NCI-H82 treated with DMSO at 0.1 percent for 48 hours (cell line): ENCODE measurements around the gene PAX7.

Experiments
- DNase-seq: peaks from one replicate; lab custom pipeline; 2025; ENCODE audit not compliant: unreplicated experiment; lab: John Stamatoyannopoulos, UW

Gene PAX7

DNA sequence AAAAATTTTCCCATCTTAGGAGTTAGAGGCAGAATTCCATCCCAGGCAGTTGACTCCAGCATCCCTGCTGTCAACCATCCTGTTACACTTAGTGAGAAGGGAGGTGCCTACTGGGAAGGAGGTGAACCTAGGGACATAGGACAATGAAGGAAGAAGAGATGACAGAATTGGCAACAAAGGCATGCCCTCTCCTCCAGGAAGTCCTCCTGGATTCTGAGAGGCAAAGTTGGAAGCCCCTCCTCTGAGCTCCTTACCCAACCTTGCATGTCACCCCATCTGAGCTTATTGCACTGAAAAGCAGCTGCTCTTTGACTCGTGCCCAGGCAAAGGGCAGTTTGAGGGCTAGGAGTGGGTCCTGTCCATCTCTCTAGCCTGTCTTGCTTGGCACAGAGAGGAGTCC, 66.9 kb downstream of the PAX7 start:
- no peak for DNase-seq

DNA sequence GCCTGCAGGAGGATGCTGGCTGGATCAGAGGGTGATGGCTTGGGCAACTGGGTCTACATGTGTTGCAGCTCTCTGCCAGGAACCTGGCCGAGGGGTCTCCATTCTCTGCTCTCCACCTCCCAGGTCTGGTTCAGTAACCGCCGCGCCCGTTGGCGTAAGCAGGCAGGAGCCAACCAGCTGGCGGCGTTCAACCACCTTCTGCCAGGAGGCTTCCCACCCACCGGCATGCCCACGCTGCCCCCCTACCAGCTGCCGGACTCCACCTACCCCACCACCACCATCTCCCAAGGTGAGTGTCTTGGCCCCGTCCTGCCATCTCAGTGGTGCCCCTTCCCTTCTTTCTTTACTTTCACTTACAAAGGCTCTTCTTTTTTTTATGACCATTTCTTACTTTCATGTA, 69.9 kb downstream of the PAX7 start:
- DNase-seq = no peak

DNA sequence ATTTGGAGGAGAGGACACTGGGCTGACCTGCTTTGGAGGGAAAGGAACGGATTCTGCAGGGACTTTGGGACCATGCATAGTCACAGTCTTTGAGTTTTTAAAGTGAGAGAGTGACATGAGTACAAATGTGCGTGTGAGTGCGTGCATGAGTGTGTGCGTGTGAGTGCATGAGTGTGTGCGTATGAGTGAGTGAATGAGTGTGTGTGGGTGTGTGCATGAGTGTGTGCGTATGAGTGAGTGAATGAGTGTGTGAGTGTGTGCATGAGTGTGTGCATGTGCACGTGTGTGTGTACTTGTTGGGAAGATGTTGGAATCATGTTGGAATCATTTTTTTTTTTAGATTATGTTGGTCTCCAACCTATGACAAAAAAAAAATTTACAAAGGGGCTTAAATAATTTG, 70.5 kb downstream of the PAX7 start:
- no peak for DNase-seq

DNA sequence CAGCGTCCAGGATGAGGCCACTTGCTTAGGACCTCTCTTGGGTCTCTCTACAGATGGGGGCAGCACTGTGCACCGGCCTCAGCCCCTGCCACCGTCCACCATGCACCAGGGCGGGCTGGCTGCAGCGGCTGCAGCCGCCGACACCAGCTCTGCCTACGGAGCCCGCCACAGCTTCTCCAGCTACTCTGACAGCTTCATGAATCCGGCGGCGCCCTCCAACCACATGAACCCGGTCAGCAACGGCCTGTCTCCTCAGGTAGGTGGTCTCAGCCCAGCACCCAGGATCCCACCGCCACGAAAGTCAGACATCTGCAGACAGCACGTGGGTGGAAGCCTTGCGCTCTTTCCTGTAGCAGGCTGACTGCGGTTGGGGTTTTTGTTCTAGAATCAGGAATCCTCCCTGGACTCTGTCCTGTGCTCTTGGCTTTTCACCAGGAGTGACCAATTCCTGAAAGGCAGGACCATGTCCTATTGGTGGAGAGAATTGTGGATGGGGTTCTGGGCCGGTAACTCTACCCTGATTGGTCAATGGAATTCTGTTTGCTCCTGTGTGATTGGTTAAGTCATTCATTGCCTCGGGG, 72.5 kb downstream of the PAX7 start:
- DNase-seq = no peak

DNA sequence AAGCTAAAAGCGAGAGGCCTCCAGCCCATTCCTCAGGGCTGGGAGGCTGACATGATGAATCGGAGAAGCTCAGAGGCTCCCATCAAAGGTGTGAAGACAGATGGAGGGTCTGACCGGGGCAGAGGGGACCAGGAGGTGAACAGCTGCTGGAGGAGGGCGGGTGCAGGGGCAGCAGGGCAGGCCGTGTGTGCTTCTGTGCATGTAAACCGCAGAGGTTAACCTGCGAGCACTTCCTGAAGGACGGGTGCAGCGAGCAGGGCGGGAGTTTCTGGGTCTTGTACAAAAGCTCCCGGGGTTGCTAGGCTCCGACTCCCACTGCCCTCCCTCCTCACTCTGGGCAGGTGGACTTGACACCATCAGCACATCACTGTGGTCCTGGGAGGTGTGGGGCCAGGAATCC, 75.2 kb downstream of the PAX7 start:
- peak; percentile 73 for DNase-seq

DNA sequence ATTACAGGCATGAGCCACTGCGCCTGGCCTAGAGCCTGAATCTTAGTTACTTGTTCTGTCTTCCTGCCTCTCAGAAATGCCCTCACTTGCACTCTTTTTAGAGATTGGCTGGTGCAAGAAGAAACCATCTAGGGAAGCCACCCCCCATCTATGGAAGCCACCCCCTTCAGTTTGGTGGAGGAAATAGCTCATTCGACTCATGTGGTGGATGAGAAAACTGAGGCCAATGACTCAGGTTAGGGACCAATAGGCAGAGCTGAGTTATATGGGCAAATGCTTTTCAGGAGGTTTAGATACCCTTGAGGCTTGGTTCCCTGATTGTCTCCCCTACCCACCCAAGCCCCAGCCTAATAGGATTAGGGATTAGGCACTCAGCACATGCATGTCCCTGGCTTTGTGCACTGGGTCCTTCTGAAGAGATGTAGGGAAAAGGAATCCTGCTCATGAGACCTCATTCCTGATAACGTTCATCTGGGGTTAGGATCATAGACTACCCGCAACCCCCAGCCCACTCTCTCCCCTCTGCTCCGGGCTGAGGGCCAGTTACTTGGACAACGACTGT, 77.1 kb downstream of the PAX7 start:
- peak; percentile 97 for DNase-seq

DNA sequence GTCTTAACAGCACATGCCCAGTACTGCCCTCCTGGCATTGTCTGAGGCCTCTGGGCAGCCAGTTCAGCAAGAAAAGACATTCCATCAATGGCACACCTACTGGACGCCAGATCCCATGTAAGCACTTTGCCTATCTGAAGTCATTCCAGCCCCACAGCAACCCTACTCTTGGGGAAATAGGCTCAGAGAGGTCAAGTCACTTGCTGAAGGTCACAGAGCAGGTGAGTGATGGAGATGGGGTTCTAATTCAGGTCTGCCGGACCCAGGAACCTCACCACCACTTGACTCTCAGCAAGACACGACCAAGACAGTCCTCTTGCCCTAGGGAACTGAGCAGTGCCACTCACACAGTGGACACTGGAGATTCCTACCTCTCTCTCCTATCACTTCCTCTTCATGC, 79.4 kb downstream of the PAX7 start:
- DNase-seq = no peak

- no peak for DNase-seq
These were observed 80.4 kb downstream of the PAX7 start for GRCh38 chr1:18711003-18711402.

GRCh38 chr1:18711536-18712251, 81.0 kb downstream of the PAX7 start:
- DNase-seq = no peak

DNA sequence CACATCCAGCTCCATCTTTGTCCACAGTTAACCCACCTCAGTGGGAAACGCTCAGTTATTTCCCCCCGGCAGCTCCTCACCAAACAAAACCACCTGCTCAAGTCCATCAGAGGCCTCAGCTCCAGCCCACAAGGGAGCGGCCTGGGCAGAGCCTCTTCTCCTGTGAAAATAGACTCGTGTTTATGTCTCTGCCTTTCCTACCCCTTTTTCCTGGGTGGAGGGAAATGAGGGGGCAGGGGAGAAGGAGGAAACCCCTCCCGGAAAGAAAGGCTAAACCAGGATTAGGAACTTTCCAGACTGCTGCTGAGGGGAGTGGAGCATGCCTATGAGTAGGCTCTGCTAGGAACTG, 81.6 kb downstream of the PAX7 start:
- no peak for DNase-seq

- DNase-seq = peak; percentile 65
These were observed 83.9 kb downstream of the PAX7 start for GRCh38 chr1:18714404-18715175.

GRCh38 chr1:18716112-18716784, 85.6 kb downstream of the PAX7 start:
- DNase-seq = no peak

GRCh38 chr1:18716785-18717678, 86.4 kb downstream of the PAX7 start:
- no peak for DNase-seq

DNA sequence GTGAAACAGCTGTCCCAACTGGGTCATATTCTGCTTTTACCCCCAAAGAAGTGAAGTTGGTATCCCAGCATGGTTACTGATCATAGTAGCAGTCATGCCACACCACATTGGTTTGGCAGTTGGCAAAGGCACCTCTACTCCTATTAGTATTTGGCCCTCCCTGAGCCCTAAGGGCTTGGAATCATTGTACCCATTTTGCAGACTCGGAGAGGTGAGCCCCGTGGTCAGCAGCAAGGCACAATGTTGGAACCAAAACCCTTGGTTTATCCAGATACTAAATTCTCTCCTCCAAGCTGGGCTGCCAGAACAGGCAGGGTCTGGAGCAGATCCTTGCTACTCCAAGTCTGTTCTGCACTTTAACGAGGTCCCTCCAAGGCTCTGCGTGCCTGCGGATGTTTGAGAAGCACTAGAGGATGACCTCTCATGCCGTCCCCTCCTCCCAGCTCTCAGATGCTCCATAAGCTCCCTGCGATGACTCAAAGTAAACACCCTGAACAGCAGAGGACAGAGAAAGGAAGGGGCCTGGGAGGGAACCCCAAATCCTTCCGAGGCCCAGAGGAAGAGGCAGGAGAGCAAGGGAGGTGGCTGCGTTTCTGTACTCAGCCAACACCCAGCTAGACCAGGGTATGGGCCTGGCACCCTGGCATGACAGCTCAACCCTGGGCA, 89.3 kb downstream of the PAX7 start:
- no peak for DNase-seq

DNA sequence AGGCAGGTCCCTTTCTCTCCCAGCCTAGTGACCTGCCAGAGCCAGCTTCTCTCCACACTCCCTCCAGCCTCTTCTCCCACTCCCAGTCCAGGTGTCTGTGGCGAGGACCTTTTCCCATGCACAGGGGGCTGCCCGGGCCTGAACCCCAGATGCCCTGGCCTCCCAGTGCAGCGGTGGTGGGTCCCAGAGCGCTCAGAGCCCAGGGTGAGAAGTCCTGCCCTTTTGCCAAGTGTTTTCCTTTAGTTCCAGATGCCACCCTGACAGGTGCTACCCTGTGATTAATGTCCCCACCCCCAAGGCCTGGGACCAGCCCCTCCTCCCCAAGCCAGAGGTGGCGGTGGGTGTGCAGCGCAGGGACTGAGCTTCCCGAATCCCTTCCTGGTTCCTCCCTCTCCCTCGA, 90.4 kb downstream of the PAX7 start:
- peak; percentile 47 for DNase-seq

GRCh38 chr1:18721776-18722175, 91.1 kb downstream of the PAX7 start:
- DNase-seq = no peak

GRCh38 chr1:18722270-18722669, 91.6 kb downstream of the PAX7 start:
- DNase-seq = peak; percentile 93

DNA sequence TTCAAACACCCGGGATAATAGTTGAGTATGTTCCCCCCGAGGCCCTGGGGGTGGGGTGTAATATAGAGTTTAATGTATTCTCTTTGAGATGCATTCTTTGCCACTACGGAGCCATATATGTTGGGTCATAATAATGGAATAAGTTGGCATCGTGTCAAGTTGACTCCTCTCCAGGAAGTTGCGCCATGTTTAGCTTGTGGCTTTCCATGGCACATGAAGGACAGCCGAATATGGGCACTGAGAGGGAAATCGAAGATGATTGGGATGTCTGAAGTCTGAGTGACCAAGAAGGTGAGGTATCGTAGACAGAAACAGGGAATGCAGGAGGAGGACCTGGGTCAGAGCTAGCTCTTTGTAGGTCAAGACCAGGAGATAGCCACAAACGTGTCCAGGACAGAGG, 92.6 kb downstream of the PAX7 start:
- no peak for DNase-seq

GRCh38 chr1:18723701-18724411, 93.2 kb downstream of the PAX7 start:
- DNase-seq = peak; percentile 62
